Smooth muscle cell of the brain vasculature (primary cell): Measurements from ENCODE around the gene AMHR2.
"Not testable (repeated sequence)": the region's sequence is repeated elsewhere in the genome, so short reads cannot be mapped to it uniquely, and the experiment has no call there.

Source experiments
- DNase-seq: peaks from one replicate; pipeline ENCODE4 v3.0.0-alpha.2; 2012; ENCODE audit warnings: low read depth, low spot score

The AMHR2 gene

GRCh38 chr12:53414756-53415417 is 8.8 kb upstream of the AMHR2 start:
- no peak for DNase-seq

GRCh38 chr12:53415752-53416389 is 7.8 kb upstream of the AMHR2 start:
- not testable (repeated sequence) for DNase-seq

GRCh38 chr12:53417291-53417816 is 6.3 kb upstream of the AMHR2 start:
- not testable (repeated sequence) for DNase-seq

- no peak for DNase-seq
These were observed 5.4 kb upstream of the AMHR2 start for GRCh38 chr12:53418221-53418620.

GRCh38 chr12:53419756-53420155 is 3.9 kb upstream of the AMHR2 start:
- DNase-seq = no peak

GRCh38 chr12:53422247-53422646 is 1.4 kb upstream of the AMHR2 start:
- DNase-seq = not testable (repeated sequence)

GRCh38 chr12:53424626-53425514 is 1.2 kb downstream of the AMHR2 start:
- DNase-seq = no peak

GRCh38 chr12:53425515-53426150 is 2.0 kb downstream of the AMHR2 start:
- no peak for DNase-seq

- no peak for DNase-seq
These were observed 4.4 kb downstream of the AMHR2 start for GRCh38 chr12:53427905-53428594.

GRCh38 chr12:53428741-53429140 is 5.1 kb downstream of the AMHR2 start:
- no peak for DNase-seq

- no peak for DNase-seq
These were observed 6.5 kb downstream of the AMHR2 start for GRCh38 chr12:53430116-53430515.

GRCh38 chr12:53431187-53431586 is 7.5 kb downstream of the AMHR2 start:
- no peak for DNase-seq

GRCh38 chr12:53435326-53435725 is 11.7 kb downstream of the AMHR2 start:
- not testable (repeated sequence) for DNase-seq

GRCh38 chr12:53439582-53439981 is 15.9 kb downstream of the AMHR2 start:
- DNase-seq = not testable (repeated sequence)

- DNase-seq = peak; percentile 97
These were observed 17.6 kb downstream of the AMHR2 start, which contains the start of gene PRR13 for GRCh38 chr12:53441040-53441833. TSS of gene PRR13 (plus strand) at chr12:53441734. CDS start at chr12:53442715, 981 bp downstream.

GRCh38 chr12:53443955-53444354 is 20.3 kb downstream of the AMHR2 start:
- no peak for DNase-seq

GRCh38 chr12:53444593-53445325 is 21.1 kb downstream of the AMHR2 start:
- not testable (repeated sequence) for DNase-seq

- DNase-seq = no peak
These were observed 27.3 kb downstream of the AMHR2 start for GRCh38 chr12:53450936-53451335.

- peak; percentile 98 for DNase-seq
These were observed 28.1 kb downstream of the AMHR2 start, which contains the start of gene PCBP2 for GRCh38 chr12:53451661-53452158. TSS of gene PCBP2 (plus strand) at chr12:53452102. CDS start at chr12:53454801, 2,699 bp downstream.
